ENCODE results near the gene MUL1.

MUL1 gene

GRCh38 chr1:20470194-20470593 lies 37.8 kb downstream of the MUL1 start:
- DNase-seq (ENCODE audit: low read depth, low spot score) = no peak

GRCh38 chr1:20469406-20470076 lies 38.4 kb downstream of the MUL1 start:
- no peak for DNase-seq (ENCODE audit: low read depth, low spot score)

DNA sequence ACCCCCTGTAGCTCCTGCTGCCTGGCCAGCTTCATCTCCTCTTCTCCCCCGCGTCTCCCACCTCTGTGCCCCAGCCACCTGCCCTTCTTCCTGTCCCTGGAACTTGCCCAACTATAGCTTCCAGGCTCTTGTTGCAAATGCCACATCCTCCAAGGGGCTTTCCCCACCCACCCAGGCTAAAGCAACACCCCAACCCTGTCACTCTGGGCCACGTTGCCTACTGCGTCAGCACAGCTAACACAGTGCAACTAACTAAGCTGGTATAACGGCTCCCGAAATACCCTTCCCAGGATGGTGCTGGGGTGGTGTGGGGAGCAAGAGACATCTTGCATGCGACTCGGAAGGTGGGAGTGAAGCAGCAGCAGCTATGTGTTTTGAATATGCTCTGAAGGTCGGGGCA lies 41.7 kb downstream of the MUL1 start:
- no peak for DNase-seq (ENCODE audit: low read depth, low spot score)

- DNase-seq (ENCODE audit: low read depth, low spot score) = no peak
These were observed 42.8 kb downstream of the MUL1 start for GRCh38 chr1:20465187-20465586.

- DNase-seq (ENCODE audit: low read depth, low spot score) = no peak
These were observed 44.4 kb downstream of the MUL1 start for GRCh38 chr1:20463502-20463901.

DNA sequence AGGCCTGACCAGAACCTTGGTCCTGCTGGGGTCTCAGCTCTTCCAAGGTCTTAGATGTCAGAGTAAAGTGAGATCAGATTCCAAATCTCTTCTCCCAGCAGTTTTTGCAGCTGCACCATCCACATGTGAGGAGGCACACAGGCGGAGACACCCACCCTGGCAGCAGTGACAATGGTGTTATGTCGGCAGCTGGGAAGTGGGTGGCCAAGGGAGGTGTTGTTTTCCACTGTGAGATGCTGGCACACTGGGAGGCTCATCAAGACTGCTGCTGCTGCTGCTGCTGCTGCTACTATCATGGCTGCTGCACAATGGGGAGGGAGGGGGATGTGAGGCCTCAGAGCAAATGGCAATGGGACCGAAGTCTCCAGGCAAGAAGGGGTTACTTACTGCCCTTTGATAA lies 45.6 kb downstream of the MUL1 start:
- DNase-seq (ENCODE audit: low read depth, low spot score) = no peak

DNA sequence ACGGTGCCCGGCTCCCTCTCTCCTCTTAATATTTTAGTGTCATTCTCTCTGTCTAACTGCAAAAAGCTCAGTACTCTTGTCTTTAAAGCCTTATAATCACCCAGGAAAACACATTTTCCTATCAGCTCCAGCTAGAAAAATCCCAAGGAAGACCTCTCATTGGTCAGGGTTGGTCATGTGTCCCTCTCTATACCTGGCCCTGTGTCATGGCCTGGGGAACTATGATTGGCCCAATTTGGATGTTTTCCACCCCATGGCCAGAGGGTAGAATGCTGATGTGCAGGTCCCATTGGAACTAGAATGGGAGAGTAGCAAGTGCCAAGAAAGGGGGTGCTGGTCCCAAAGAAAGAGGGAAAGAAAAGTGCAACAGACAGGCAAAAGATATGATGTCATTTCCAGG lies 49.2 kb downstream of the MUL1 start:
- DNase-seq (ENCODE audit: low read depth, low spot score) = no peak

DNA sequence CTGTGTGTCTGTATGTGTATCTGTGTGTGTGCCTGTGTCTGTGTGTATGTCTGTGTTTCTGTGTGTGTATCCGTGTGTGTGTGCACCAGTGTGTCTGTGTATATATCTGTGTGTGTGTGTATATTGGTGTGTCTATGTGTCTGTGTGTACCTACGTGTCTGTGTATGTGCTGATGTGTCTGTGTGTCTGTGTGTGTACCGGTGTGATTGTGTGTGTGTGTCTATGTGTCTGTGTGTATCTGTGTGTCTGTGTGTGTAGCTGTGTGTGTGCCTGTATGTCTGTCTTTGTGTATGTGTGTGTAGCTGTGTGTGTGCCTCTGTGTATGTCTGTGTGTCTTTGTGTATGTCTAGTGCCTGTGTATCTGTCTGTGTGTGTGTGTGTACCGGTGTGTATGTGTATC lies 53.9 kb downstream of the MUL1 start:
- DNase-seq (ENCODE audit: low read depth, low spot score) = no peak

GRCh38 chr1:20449735-20450311 lies 58.1 kb downstream of the MUL1 start:
- no peak for DNase-seq (ENCODE audit: low read depth, low spot score)

Measured in activated naive CD8-positive, alpha-beta T cell treated with anti-CD3 and anti-CD28 coated beads, Interleukin-2, amount 50 U/mL, for 16 hours (primary cell).